ENCODE data around the gene BCLAF1. TPM values are rescaled to one million over a fixed set of nuclear protein-coding genes. Genes with fewer than 3 reads are reported as not detected.

Gene BCLAF1
- total and polyA plus RNA-seq, 9 of the 15 experiments (the other 6 are each of a cell fraction or from before 2014, with no cell fraction given): 65.4 to 286 (median 165) TPM

- TF ChIP-seq BRCA1 (IDR thresholded peaks at IDR 0.05): no peak
- TF ChIP-seq BRCA1 (CRISPR knock-in tag; IDR thresholded peaks at IDR 0.05): no peak
- no peak for TF ChIP-seq RBM14 (IDR thresholded peaks at IDR 0.05; ENCODE audit: borderline replicate concordance, insufficient read depth, low read depth, low read length)
- no peak for TF ChIP-seq CLOCK (CRISPR knock-in tag; IDR thresholded peaks at IDR 0.05; ENCODE audit: borderline replicate concordance)
- peak; percentile 81 for TF ChIP-seq CREB3 (tag; conservative IDR thresholded peaks at IDR 0.05; ENCODE audit: low read depth)
- TF ChIP-seq CSDE1 (IDR thresholded peaks at IDR 0.05): no peak
- no peak for TF ChIP-seq ZNF311 (CRISPR knock-in tag; IDR thresholded peaks at IDR 0.05)
- 0 out of 4 replicates have a peak, but pooled peaks of 1 of the 2 experiments have one; percentile 32 for TF ChIP-seq TBL1XR1 (IDR thresholded peaks at IDR 0.05; ENCODE audit: low read length in 2 of 2)
- TF ChIP-seq ARID1B (IDR thresholded peaks at IDR 0.05): peak; percentile 83
- TF ChIP-seq ZNF165 (CRISPR knock-in tag; IDR thresholded peaks at IDR 0.05; ENCODE audit: borderline replicate concordance): no peak
- no peak for TF ChIP-seq SMARCC2 (IDR thresholded peaks at IDR 0.05; ENCODE audit: low read depth)
- no peak for TF ChIP-seq SFPQ (IDR thresholded peaks at IDR 0.05; ENCODE audit: low read depth, low read length)
- TF ChIP-seq MCM5 (IDR thresholded peaks at IDR 0.05; ENCODE audit: low read depth): no peak
- no peak for TF ChIP-seq SP1 (CRISPR knock-in tag; IDR thresholded peaks at IDR 0.05)
- TF ChIP-seq CGGBP1 (CRISPR knock-in tag; IDR thresholded peaks at IDR 0.05): no peak
- TF ChIP-seq HNRNPH1 (optimal IDR thresholded peaks at IDR 0.05; ENCODE audit: low read depth, low read length): no peak
- no peak for TF ChIP-seq ZBTB1 (CRISPR knock-in tag; IDR thresholded peaks at IDR 0.05; ENCODE audit: borderline replicate concordance, low read depth)
- TF ChIP-seq E2F1 (CRISPR knock-in tag; IDR thresholded peaks at IDR 0.05): no peak
- TF ChIP-seq U2AF2 (optimal IDR thresholded peaks at IDR 0.05; ENCODE audit: low read depth, low read length): no peak
- no peak for TF ChIP-seq TFE3 (CRISPR knock-in tag; IDR thresholded peaks at IDR 0.05)
- no peak for TF ChIP-seq ZNF778 (CRISPR knock-in tag; IDR thresholded peaks at IDR 0.05)
Observed at GRCh38 chr6:136307351-136307750, 17.7 kb upstream of the BCLAF1 start (continued).
